Measurements from ENCODE around the gene MYADM.

GRCh38 chr19:53865918-53866864, 1.5 kb upstream of the MYADM start:
- TF ChIP-seq CTCF (IDR thresholded peaks at IDR 0.05; ENCODE audit: low read depth, low read length, missing input control) (no peak), RAD21 (IDR thresholded peaks at IDR 0.05) (no peak), NR2F2 (IDR thresholded peaks at IDR 0.05) (no peak), REST (IDR thresholded peaks at IDR 0.05) (no peak), TAF1 (conservative IDR thresholded peaks at IDR 0.05) (no peak), MAX (IDR thresholded peaks at IDR 0.05) (no peak), GABPA (IDR thresholded peaks at IDR 0.05 in 1 of 2, conservative IDR thresholded peaks at IDR 0.05 in 1 of 2) (no peak), HNF4G (IDR thresholded peaks at IDR 0.05) (no peak), EGR1 (IDR thresholded peaks at IDR 0.05; ENCODE audit: low read depth in 2 of 2) (no peak), FOXA1 (IDR thresholded peaks at IDR 0.05) (no peak), JUND (IDR thresholded peaks at IDR 0.05) (no peak)
